Peyer's patch (tissue), 4 donors: Measurements from ENCODE around the gene RIMBP2. TPM values are rescaled to one million over a fixed set of nuclear protein-coding genes. Genes with fewer than 3 reads are reported as not detected.

Experiments used
- DNase-seq, 3 donors: peaks; one replicate each; pipeline ENCODE4 v3.0.0-alpha.2; 2017 to 2019
- H3K27ac ChIP-seq, 4 donors: fragments of 200-600 bp; sonication (generic); one replicate each; pipeline ENCODE4 v1.5.1; 2016 to 2019
- H3K27me3 ChIP-seq, 2 donors: fragments of 200-600 bp; sonication (generic); one replicate each; pipeline ENCODE4 v1.5.1; 2019
- H3K36me3 ChIP-seq, 3 donors: fragments of 200-600 bp; sonication (generic); one replicate each; pipeline ENCODE4 v1.5.1; 2016 to 2019
- H3K4me1 ChIP-seq, 4 donors: fragments of 200-600 bp; sonication (generic); one replicate each; pipeline ENCODE4 v1.5.1; 2016 to 2019
- H3K4me3 ChIP-seq, 4 donors: fragments of 200-600 bp; sonication (generic); 1 replicate in 3 of 4; 2 replicates in 1 of 4; pipeline ENCODE4 v1.5.1; 2016 to 2019; ENCODE audit warnings: mild to moderate bottlenecking in 1 of 4
- H3K9me3 ChIP-seq, 4 donors: fragments of 200-600 bp; sonication (generic); one replicate each; pipeline ENCODE4 v1.5.1; 2016 to 2019; ENCODE audit warnings: mild to moderate bottlenecking in 1 of 4
- CTCF ChIP-seq, 6 experiments: fragments of 450-650 bp in 4 of 6; fragments of 200-600 bp in 2 of 6; sonication (generic) in 1 of 6; IDR thresholded peaks; one replicate each; pipeline ENCODE4 v1.5.1; 2017 to 2019; ENCODE audit warnings: antibody characterized with exemption in 6 of 6, mild to moderate bottlenecking in 3 of 6, moderate library complexity in 1 of 6
- POLR2A ChIP-seq, 2 donors: fragments of 450-650 bp; IDR thresholded peaks; one replicate each; pipeline ENCODE4 v1.5.1; 2017; ENCODE audit warnings: antibody characterized with exemption in 2 of 2, mild to moderate bottlenecking in 2 of 2, moderate library complexity in 2 of 2
- total RNA-seq, 4 donors: library from RNA; depleted of rRNA; stranded (reverse); fragments of >200 nt; gene quantifications; one replicate each; pipeline ENCODE4 v1.1.0, GENCODE V29; 2016

RIMBP2 gene
- total RNA-seq, 4 donors from 2014 or later = 8.8 to 19.8 (median 16.0) TPM

GRCh38 chr12:130482448-130482847, 233.7 kb downstream of the RIMBP2 start:
- Histone ChIP-seq H3K4me1 (no peaks in the 10 kb centered on the region), H3K4me3 (no peak overlapping the region), H3K9me3 (no peaks in the 10 kb centered on the region), H3K27me3 (no peaks in the 10 kb centered on the region), H3K36me3 (no peaks in the 10 kb centered on the region), H3K27ac (no peak overlapping the region)
- TF ChIP-seq POLR2A (IDR thresholded peaks at IDR 0.05) (no peak), CTCF (IDR thresholded peaks at IDR 0.05) (no peak)
- no peak for DNase-seq

- no peaks in the 10 kb centered on the region for H3K4me1 ChIP-seq
- TF ChIP-seq CTCF (IDR thresholded peaks at IDR 0.05) = no peak
- TF ChIP-seq POLR2A (IDR thresholded peaks at IDR 0.05) = no peak
- H3K9me3 ChIP-seq = no peaks in the 10 kb centered on the region
- H3K27me3 ChIP-seq = no peaks in the 10 kb centered on the region
- H3K36me3 ChIP-seq = no peaks in the 10 kb centered on the region
- no peak for DNase-seq
- H3K27ac ChIP-seq = no peak overlapping the region
- H3K4me3 ChIP-seq = no peak overlapping the region
Observed at GRCh38 chr12:130481392-130481879, 234.7 kb downstream of the RIMBP2 start.

GRCh38 chr12:130480887-130481286, 235.2 kb downstream of the RIMBP2 start:
- Histone ChIP-seq H3K4me1 (no peaks in the 10 kb centered on the region), H3K4me3 (no peak overlapping the region), H3K27me3 (no peaks in the 10 kb centered on the region), H3K9me3 (no peaks in the 10 kb centered on the region), H3K27ac (no peak overlapping the region), H3K36me3 (no peaks in the 10 kb centered on the region)
- TF ChIP-seq POLR2A (IDR thresholded peaks at IDR 0.05) (no peak), CTCF (IDR thresholded peaks at IDR 0.05) (no peak)
- no peak for DNase-seq

GRCh38 chr12:130480231-130480630, 235.9 kb downstream of the RIMBP2 start:
- Histone ChIP-seq H3K4me3 (no peak overlapping the region), H3K27me3 (no peaks in the 10 kb centered on the region), H3K9me3 (no peaks in the 10 kb centered on the region), H3K4me1 (no peaks in the 10 kb centered on the region), H3K27ac (no peak overlapping the region), H3K36me3 (no peaks in the 10 kb centered on the region)
- TF ChIP-seq POLR2A (IDR thresholded peaks at IDR 0.05) = no peak
- TF ChIP-seq CTCF (IDR thresholded peaks at IDR 0.05) = no peak
- no peak for DNase-seq

GRCh38 chr12:130479401-130480125, 236.5 kb downstream of the RIMBP2 start:
- no peak for DNase-seq
- TF ChIP-seq POLR2A (IDR thresholded peaks at IDR 0.05) (no peak), CTCF (IDR thresholded peaks at IDR 0.05) (no peak)
- Histone ChIP-seq H3K9me3 (no peaks in the 10 kb centered on the region), H3K4me1 (no peaks in the 10 kb centered on the region), H3K27me3 (no peaks in the 10 kb centered on the region), H3K4me3 (no peak overlapping the region), H3K27ac (no peak overlapping the region), H3K36me3 (no peaks in the 10 kb centered on the region)
